Lower lobe of right lung (tissue), 2 donors: ENCODE results near the gene PPME1. TPM values are rescaled to one million over a fixed set of nuclear protein-coding genes. Genes with fewer than 3 reads are reported as not detected.

ENCODE experiments used
- ATAC-seq, 2 donors: fragments of 200-7000 bp; cut with Tn5 transposase; one replicate each; pipeline ENCODE4 v1.9.1; 2020 to 2022; ENCODE audit warnings: mild to moderate bottlenecking in 2 of 2, moderate library complexity in 2 of 2
- DNase-seq: peaks from one replicate; pipeline ENCODE4 v3.0.0-alpha.2; 2020
- H3K27ac ChIP-seq: fragments of 200-600 bp; one replicate; pipeline ENCODE4 v1.8.0; 2022
- H3K27me3 ChIP-seq: fragments of 200-600 bp; one replicate; pipeline ENCODE4 v1.8.0; 2022; ENCODE audit warnings: low read depth
- H3K36me3 ChIP-seq: fragments of 200-600 bp; one replicate; pipeline ENCODE4 v1.8.0; 2022; ENCODE audit warnings: mild to moderate bottlenecking
- H3K4me1 ChIP-seq: fragments of 200-600 bp; one replicate; pipeline ENCODE4 v1.8.0; 2022
- H3K4me3 ChIP-seq: fragments of 200-600 bp; one replicate; pipeline ENCODE4 v1.8.0; 2022; ENCODE audit warnings: mild to moderate bottlenecking
- H3K9me3 ChIP-seq: fragments of 200-600 bp; one replicate; pipeline ENCODE4 v1.8.0; 2022
- intact Hi-C: fragments of 100-400 bp; cut with DNase I; formaldehyde crosslinking; loops from one replicate; pipeline ENCODE4 v1.11.0; 2022
- total RNA-seq: library from RNA; stranded (reverse); fragmentation: NEBNext Ultra II Directional; extraction: Animal tissue kit (Norgen Biotek cat#: 25700); gene quantifications from one replicate; pipeline ENCODE4 v1.2.1, GENCODE V29; 2021
- TF ChIP-seq, protein P1 (sequence below): fragments of 200-600 bp; IDR thresholded peaks from one replicate; pipeline ENCODE4 v1.8.0; 2022; ENCODE audit warnings: antibody characterized with exemption, mild to moderate bottlenecking
- donor health status: DM: no; HTN: yes; CAD: no; lungs with severe emphysema.

The PPME1 gene
- total RNA-seq, 1 donor from 2014 or later = 29.4 TPM

DNA sequence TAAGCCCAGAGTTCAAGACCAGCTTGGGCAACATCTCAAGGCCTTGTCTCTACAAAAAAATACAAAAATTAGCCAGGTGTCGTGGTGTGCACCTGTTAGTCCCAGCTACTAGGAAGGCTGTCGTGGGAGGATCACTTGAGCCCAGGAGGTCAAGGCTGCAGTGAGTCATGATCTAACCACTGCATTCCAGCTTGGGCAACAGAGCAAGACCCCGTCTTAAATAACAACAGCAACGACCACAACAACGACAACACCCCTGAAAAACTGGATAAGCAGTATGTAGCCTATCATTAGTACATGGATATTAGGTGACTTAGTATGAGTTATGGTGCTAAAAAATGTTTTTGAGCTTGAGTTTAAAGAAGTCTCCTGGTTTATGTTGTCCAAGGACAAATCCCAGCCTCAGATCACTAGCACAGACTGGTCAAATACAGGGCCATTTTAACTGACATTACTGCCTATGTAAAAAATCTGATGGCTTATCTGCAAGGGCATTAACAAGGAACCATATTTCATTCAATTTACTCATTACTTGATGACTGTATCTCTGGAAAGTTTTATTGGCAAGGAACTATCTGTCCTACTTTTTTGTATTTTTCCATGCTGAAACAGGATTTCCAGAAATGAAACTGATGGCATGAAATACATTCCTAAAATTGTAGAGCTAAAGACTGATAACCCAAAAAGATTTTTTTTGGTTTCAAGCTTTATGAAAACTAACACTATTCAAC is 23.7 kb upstream of the PPME1 start:
- Histone ChIP-seq H3K27ac (no peak overlapping the region), H3K27me3 (no peaks in the 10 kb centered on the region), H3K4me3 (no peak overlapping the region), H3K36me3 (no peaks in the 10 kb centered on the region), H3K4me1 (no peaks in the 10 kb centered on the region), H3K9me3 (no peaks in the 10 kb centered on the region)
- TF ChIP-seq, protein P1, sequence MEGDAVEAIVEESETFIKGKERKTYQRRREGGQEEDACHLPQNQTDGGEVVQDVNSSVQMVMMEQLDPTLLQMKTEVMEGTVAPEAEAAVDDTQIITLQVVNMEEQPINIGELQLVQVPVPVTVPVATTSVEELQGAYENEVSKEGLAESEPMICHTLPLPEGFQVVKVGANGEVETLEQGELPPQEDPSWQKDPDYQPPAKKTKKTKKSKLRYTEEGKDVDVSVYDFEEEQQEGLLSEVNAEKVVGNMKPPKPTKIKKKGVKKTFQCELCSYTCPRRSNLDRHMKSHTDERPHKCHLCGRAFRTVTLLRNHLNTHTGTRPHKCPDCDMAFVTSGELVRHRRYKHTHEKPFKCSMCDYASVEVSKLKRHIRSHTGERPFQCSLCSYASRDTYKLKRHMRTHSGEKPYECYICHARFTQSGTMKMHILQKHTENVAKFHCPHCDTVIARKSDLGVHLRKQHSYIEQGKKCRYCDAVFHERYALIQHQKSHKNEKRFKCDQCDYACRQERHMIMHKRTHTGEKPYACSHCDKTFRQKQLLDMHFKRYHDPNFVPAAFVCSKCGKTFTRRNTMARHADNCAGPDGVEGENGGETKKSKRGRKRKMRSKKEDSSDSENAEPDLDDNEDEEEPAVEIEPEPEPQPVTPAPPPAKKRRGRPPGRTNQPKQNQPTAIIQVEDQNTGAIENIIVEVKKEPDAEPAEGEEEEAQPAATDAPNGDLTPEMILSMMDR = no peak
- ATAC-seq (no peak), DNase-seq (no peak)
- intact Hi-C loops = no loop called here

DNA sequence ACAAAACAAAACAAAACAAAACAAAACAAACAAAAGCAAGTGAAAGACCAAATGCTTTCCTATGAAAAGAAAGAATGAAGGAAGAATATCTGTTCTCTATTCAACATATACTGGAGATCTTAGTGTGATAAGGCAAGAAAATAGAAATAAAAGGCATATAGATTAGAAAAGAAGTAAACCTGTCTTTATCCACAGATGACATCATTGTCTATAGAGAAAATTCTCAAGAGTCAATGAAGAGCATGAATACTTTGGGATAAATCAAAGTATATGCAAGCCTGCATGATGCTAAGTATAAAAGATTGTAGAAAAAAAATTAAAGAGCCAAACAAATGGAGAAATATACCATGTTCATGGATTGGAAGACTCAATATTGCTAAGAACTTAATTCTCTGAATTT is 17.9 kb upstream of the PPME1 start:
- TF ChIP-seq, protein P1 = no peak
- intact Hi-C loops = no loop called here
- ATAC-seq = no peak
- DNase-seq = no peak
- H3K4me3 ChIP-seq = no peak overlapping the region
- peaks cover 6% of the 10 kb centered on the region for H3K36me3 ChIP-seq
- no peak overlapping the region for H3K27ac ChIP-seq
- no peaks in the 10 kb centered on the region for H3K4me1 ChIP-seq
- no peaks in the 10 kb centered on the region for H3K9me3 ChIP-seq
- no peaks in the 10 kb centered on the region for H3K27me3 ChIP-seq

DNA sequence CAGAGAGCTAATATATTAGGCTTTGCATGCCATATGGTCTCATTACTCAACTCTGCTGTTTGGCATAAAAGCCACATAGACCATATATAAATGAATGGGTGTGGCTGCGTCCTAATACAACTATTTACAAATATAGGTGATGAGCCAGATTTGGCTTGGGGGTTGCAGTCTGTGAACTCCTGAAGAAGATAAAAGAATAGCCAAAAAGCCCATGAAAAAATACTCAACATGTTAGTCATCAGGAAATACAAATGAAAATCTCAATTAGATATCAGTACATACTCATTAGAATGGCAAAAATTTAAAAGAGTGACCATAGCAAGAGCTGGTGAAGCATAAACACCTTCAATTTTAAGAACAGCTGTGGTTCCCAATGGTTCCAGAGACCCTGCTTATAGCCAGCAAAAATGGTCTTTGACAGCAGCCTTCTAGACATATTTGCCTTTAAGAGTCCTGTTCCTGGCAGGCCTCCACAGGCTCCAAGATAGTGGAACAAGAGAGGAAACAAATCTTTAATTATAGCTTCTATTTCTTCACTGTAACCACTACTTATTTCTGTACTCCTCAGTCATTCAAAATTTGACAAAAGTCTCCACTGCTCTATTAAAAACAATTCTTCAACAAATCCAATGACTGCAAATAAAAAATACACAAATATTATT is 16.3 kb upstream of the PPME1 start:
- H3K36me3 ChIP-seq = peaks cover 6% of the 10 kb centered on the region
- ATAC-seq (no peak), DNase-seq (no peak)
- no peaks in the 10 kb centered on the region for H3K4me1 ChIP-seq
- H3K27me3 ChIP-seq = no peaks in the 10 kb centered on the region
- no peak overlapping the region for H3K4me3 ChIP-seq
- TF ChIP-seq, protein P1 = no peak
- no peaks in the 10 kb centered on the region for H3K9me3 ChIP-seq
- no peak overlapping the region for H3K27ac ChIP-seq
- intact Hi-C loops = no loop called here

DNA sequence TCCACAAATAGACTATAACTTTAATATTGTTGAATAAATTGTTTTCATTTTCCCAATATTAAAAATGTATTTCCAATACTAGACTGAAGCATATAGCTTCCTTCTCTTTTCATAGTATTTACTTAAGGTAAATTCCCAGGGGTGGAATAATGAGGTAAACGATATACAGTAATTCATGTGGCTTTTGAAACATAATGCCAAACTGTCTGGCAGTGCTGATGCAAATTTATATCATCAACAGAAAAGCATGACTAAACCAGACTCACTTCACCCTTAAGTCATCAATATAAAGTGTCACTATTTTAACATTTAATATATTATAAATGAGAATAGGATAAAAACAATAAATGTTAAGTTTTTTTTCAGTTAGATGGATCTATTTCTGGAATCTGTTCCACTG is 13.9 kb upstream of the PPME1 start:
- DNase-seq (no peak), ATAC-seq (no peak)
- H3K36me3 ChIP-seq = peaks cover 6% of the 10 kb centered on the region
- H3K4me1 ChIP-seq = no peaks in the 10 kb centered on the region
- intact Hi-C loops = no loop called here
- no peak overlapping the region for H3K27ac ChIP-seq
- TF ChIP-seq, protein P1 = no peak
- no peaks in the 10 kb centered on the region for H3K27me3 ChIP-seq
- H3K4me3 ChIP-seq = no peak overlapping the region
- no peaks in the 10 kb centered on the region for H3K9me3 ChIP-seq

DNA sequence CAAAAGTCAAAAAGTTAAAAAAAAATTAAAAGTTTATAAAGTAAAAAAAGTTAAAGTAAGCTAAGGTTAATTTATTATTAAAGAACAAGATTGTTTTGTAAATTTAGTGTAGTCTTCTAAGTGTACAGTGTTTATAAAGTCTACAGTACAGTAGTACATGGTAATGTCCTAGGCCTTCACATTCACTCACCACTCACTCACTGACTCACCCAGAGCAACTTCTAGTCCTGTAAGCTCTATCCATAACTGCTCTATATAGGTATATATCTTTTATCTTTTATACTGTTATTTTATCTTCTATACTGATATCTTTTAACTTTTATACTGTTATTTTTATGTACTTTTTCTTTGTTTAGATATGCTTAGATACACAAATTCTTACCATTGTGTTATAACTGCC is 11.4 kb upstream of the PPME1 start:
- H3K27ac ChIP-seq = no peak overlapping the region
- no peaks in the 10 kb centered on the region for H3K9me3 ChIP-seq
- no peak for ATAC-seq
- no peak overlapping the region for H3K4me3 ChIP-seq
- H3K27me3 ChIP-seq = no peaks in the 10 kb centered on the region
- no peaks in the 10 kb centered on the region for H3K4me1 ChIP-seq
- TF ChIP-seq, protein P1 = no peak
- H3K36me3 ChIP-seq = peaks cover 20% of the 10 kb centered on the region
- no peak for DNase-seq
- intact Hi-C loops = no loop called here
